Activated CD8-positive, alpha-beta memory T cell treated with anti-CD3 and anti-CD28 coated beads, Interleukin-2, amount 10 ng/mL, durations not matched to agents 7 days and 5 days (primary cell): ENCODE results near the gene AP1S2. TPM values are rescaled to one million over a fixed set of nuclear protein-coding genes. Genes with fewer than 3 reads are reported as not detected.
A peak's percentile ranks its signal among the peaks of the same experiment; 100 is the strongest.
"Not testable (repeated sequence)": the region's sequence is repeated elsewhere in the genome, so short reads cannot be mapped to it uniquely, and the experiment has no call there.

ENCODE experiments used
- ATAC-seq: fragments of 150-1000 bp; cut with Tn5 transposase; one replicate; pipeline ENCODE4 v1.10.0; 2021; ENCODE audit warnings: moderate library complexity
- CTCF ChIA-PET: fragments of 350-600 bp; sonication (Branson Sonifier 250); formaldehyde crosslinking; loops from one replicate; lab custom pipeline; 2021; ENCODE audit warnings: antibody characterized with exemption; lab: Charles Lee
- DNase-seq: peaks from one replicate; pipeline ENCODE4 v3.0.0-alpha.2; 2020
- H3K27ac Mint-ChIP-seq: one replicate; pipeline ENCODE4 v1.8.0; 2021; ENCODE audit warnings: mild to moderate bottlenecking, mixed read lengths
- H3K27me3 Mint-ChIP-seq: one replicate; pipeline ENCODE4 v1.8.0; 2021; ENCODE audit warnings: mixed read lengths
- H3K36me3 Mint-ChIP-seq: one replicate; pipeline ENCODE4 v1.8.0; 2021; ENCODE audit warnings: mild to moderate bottlenecking, mixed read lengths
- H3K4me1 Mint-ChIP-seq: one replicate; pipeline ENCODE4 v1.8.0; 2021; ENCODE audit warnings: mixed read lengths
- H3K4me3 Mint-ChIP-seq: one replicate; pipeline ENCODE4 v1.8.0; 2021; ENCODE audit warnings: mild to moderate bottlenecking, moderate library complexity, mixed read lengths
- H3K9me3 Mint-ChIP-seq: one replicate; pipeline ENCODE4 v1.8.0; 2022; ENCODE audit warnings: low read depth, mixed read lengths
- total RNA-seq, 2 experiments: library from RNA; stranded (reverse); gene quantifications; one replicate each; pipeline ENCODE4 v1.2.3, GENCODE V29; 2021

AP1S2 gene
- total RNA-seq: 10 to 100 TPM; 21.4 to 22.4 TPM

- H3K27ac Mint-ChIP-seq: peak within 1 kb of the TSS; percentile 91
- CTCF ChIA-PET: interaction anchor here (1.2 kb wide), 1 partner anchor 39 kb away, joined by 5 read pairs; no protein-coding TSS in a partner anchor
- peaks cover 18% of the 10 kb centered on the region for H3K4me1 Mint-ChIP-seq
- no peaks in the 10 kb centered on the region for H3K27me3 Mint-ChIP-seq
- peak; percentile 93 for DNase-seq
- H3K9me3 Mint-ChIP-seq: no peaks in the 10 kb centered on the region
- peak within 1 kb of the TSS; percentile 87 for H3K4me3 Mint-ChIP-seq
- peaks cover 6% of the 10 kb centered on the region for H3K36me3 Mint-ChIP-seq
- ATAC-seq: peak; percentile 98
Measured at GRCh38 chrX:15854712-15855567, at the start of gene AP1S2. Gene AP1S2 (minus strand): TSS chrX:15854813. CDS start chrX:15852524, 2,289 bp downstream.

GRCh38 chrX:15903186-15903681 is 48.6 kb upstream of the AP1S2 start:
- Mint-ChIP-seq H3K9me3 (no peaks in the 10 kb centered on the region), H3K27me3 (no peaks in the 10 kb centered on the region), H3K4me1 (no peaks in the 10 kb centered on the region), H3K27ac (no peak overlapping the region), H3K4me3 (no peak overlapping the region), H3K36me3 (no peaks in the 10 kb centered on the region)
- no peak for ATAC-seq
- CTCF ChIA-PET: no interaction called here
- DNase-seq: no peak

GRCh38 chrX:15895334-15895733 is 40.7 kb upstream of the AP1S2 start:
- no peak for ATAC-seq

GRCh38 chrX:15894724-15895123 is 40.1 kb upstream of the AP1S2 start:
- H3K4me1 Mint-ChIP-seq: peaks cover 2% of the 10 kb centered on the region
- no peaks in the 10 kb centered on the region for H3K9me3 Mint-ChIP-seq
- H3K4me3 Mint-ChIP-seq: no peak overlapping the region
- H3K27ac Mint-ChIP-seq: no peak overlapping the region
- no peaks in the 10 kb centered on the region for H3K27me3 Mint-ChIP-seq
- no peaks in the 10 kb centered on the region for H3K36me3 Mint-ChIP-seq
- no peak for DNase-seq
- CTCF ChIA-PET: no interaction called here
- ATAC-seq: no peak

More at GRCh38 chrX:15895334-15895733, 40.7 kb upstream of the AP1S2 start:
- peaks cover 2% of the 10 kb centered on the region for H3K4me1 Mint-ChIP-seq
- no peaks in the 10 kb centered on the region for H3K27me3 Mint-ChIP-seq
- H3K36me3 Mint-ChIP-seq: no peaks in the 10 kb centered on the region
- H3K4me3 Mint-ChIP-seq: no peak overlapping the region
- DNase-seq: no peak
- H3K9me3 Mint-ChIP-seq: no peaks in the 10 kb centered on the region
- no peak overlapping the region for H3K27ac Mint-ChIP-seq
- CTCF ChIA-PET: no interaction called here

- DNase-seq: no peak
- no peaks in the 10 kb centered on the region for H3K27me3 Mint-ChIP-seq
- ATAC-seq: no peak
- CTCF ChIA-PET: no interaction called here
- H3K4me3 Mint-ChIP-seq: no peak overlapping the region
- no peaks in the 10 kb centered on the region for H3K36me3 Mint-ChIP-seq
- H3K27ac Mint-ChIP-seq: no peak overlapping the region
- H3K4me1 Mint-ChIP-seq: peaks cover 2% of the 10 kb centered on the region
- H3K9me3 Mint-ChIP-seq: no peaks in the 10 kb centered on the region
Measured at GRCh38 chrX:15890463-15890862, 35.9 kb upstream of the AP1S2 start.

GRCh38 chrX:15888062-15888461 is 33.4 kb upstream of the AP1S2 start:
- H3K4me3 Mint-ChIP-seq: no peak overlapping the region
- CTCF ChIA-PET: no interaction called here
- H3K27ac Mint-ChIP-seq: no peak overlapping the region
- ATAC-seq (no peak), DNase-seq (no peak)
- H3K36me3 Mint-ChIP-seq: no peaks in the 10 kb centered on the region
- no peaks in the 10 kb centered on the region for H3K9me3 Mint-ChIP-seq
- peaks cover 7% of the 10 kb centered on the region for H3K4me1 Mint-ChIP-seq
- H3K27me3 Mint-ChIP-seq: peaks cover 5% of the 10 kb centered on the region

- Mint-ChIP-seq H3K27me3 (peaks cover 5% of the 10 kb centered on the region), H3K27ac (no peak overlapping the region), H3K9me3 (peaks cover 2% of the 10 kb centered on the region), H3K36me3 (no peaks in the 10 kb centered on the region), H3K4me3 (no peak overlapping the region), H3K4me1 (peaks cover 14% of the 10 kb centered on the region)
- ATAC-seq: no peak
- DNase-seq: no peak
- CTCF ChIA-PET: no interaction called here
Measured at GRCh38 chrX:15883540-15883863, 28.9 kb upstream of the AP1S2 start.

- Mint-ChIP-seq H3K4me3 (no peak overlapping the region), H3K27me3 (peaks cover 5% of the 10 kb centered on the region), H3K9me3 (peaks cover 2% of the 10 kb centered on the region), H3K4me1 (peaks cover 14% of the 10 kb centered on the region), H3K27ac (no peak overlapping the region), H3K36me3 (no peaks in the 10 kb centered on the region)
- peak; percentile 42 for ATAC-seq
- DNase-seq: peak; percentile 40
- CTCF ChIA-PET: no interaction called here
Measured at GRCh38 chrX:15882704-15883539, 28.3 kb upstream of the AP1S2 start.

GRCh38 chrX:15881381-15881897 is 26.8 kb upstream of the AP1S2 start:
- Mint-ChIP-seq H3K27me3 (peaks cover 5% of the 10 kb centered on the region), H3K4me1 (peaks cover 14% of the 10 kb centered on the region), H3K9me3 (peaks cover 2% of the 10 kb centered on the region), H3K4me3 (no peak overlapping the region), H3K27ac (no peak overlapping the region), H3K36me3 (no peaks in the 10 kb centered on the region)
- DNase-seq (no peak), ATAC-seq (no peak)
- CTCF ChIA-PET: no interaction called here

GRCh38 chrX:15877914-15878313 is 23.3 kb upstream of the AP1S2 start:
- H3K36me3 Mint-ChIP-seq, H3K27ac Mint-ChIP-seq, H3K4me3 Mint-ChIP-seq, ATAC-seq, H3K9me3 Mint-ChIP-seq, H3K27me3 Mint-ChIP-seq, H3K4me1 Mint-ChIP-seq, DNase-seq, CTCF ChIA-PET: not testable (repeated sequence)

- CTCF ChIA-PET: no interaction called here
- Mint-ChIP-seq H3K27me3 (no peaks in the 10 kb centered on the region), H3K9me3 (peaks cover 2% of the 10 kb centered on the region), H3K36me3 (no peaks in the 10 kb centered on the region), H3K4me1 (peaks cover under 1% of the 10 kb centered on the region), H3K4me3 (no peak overlapping the region), H3K27ac (no peak overlapping the region)
- DNase-seq: no peak
- ATAC-seq: no peak
Measured at GRCh38 chrX:15877380-15877779, 22.8 kb upstream of the AP1S2 start.

- ATAC-seq (no peak), DNase-seq (no peak)
- Mint-ChIP-seq H3K27ac (no peak overlapping the region), H3K27me3 (peaks cover 6% of the 10 kb centered on the region), H3K9me3 (no peaks in the 10 kb centered on the region), H3K4me3 (no peak overlapping the region), H3K36me3 (no peaks in the 10 kb centered on the region), H3K4me1 (no peaks in the 10 kb centered on the region)
- CTCF ChIA-PET: no interaction called here
Measured at GRCh38 chrX:15874672-15875071, 20.1 kb upstream of the AP1S2 start.

GRCh38 chrX:15873566-15873965 is 19.0 kb upstream of the AP1S2 start:
- Mint-ChIP-seq H3K27ac (no peak overlapping the region), H3K9me3 (no peaks in the 10 kb centered on the region), H3K36me3 (no peaks in the 10 kb centered on the region), H3K27me3 (peaks cover 6% of the 10 kb centered on the region), H3K4me1 (no peaks in the 10 kb centered on the region), H3K4me3 (no peak overlapping the region)
- CTCF ChIA-PET: no interaction called here
- no peak for DNase-seq
- ATAC-seq: no peak
